GM21717 (cell line): ENCODE results near the gene CPD.
"Not testable (repeated sequence)": the region's sequence is repeated elsewhere in the genome, so short reads cannot be mapped to it uniquely, and the experiment has no call there.

Experiments
- ATAC-seq: cut with Tn5 transposase; IDR thresholded peaks from one replicate; pipeline ENCODE4 v1.9.1; 2021; ENCODE audit warnings: mild to moderate bottlenecking, moderate library complexity; ENCODE audit not compliant: unreplicated experiment

The CPD gene

DNA sequence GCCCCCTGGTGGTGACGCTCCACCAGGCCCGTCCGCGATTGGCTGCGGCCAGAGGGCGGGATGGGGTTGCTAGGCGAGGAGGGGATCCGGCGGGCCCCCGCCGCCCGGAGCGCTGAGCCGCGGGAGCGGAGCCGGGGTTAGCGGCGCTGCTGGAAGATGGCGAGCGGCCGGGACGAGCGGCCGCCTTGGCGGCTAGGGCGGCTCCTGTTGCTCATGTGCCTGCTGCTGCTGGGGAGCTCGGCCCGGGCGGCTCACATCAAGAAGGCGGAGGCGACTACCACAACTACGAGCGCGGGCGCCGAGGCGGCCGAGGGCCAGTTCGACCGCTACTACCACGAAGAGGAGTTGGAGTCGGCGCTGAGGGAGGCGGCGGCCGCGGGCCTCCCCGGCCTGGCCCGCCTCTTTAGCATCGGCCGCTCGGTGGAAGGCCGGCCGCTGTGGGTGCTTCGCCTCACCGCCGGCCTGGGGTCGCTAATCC is at the start of gene CPD:
CPD (plus strand) TSS at position 103 of the 478 bp plus-strand sequence; CDS start at position 157, 54 bp downstream.
- peak; percentile 74 for ATAC-seq

- ATAC-seq = peak; percentile 64
These were observed 46.6 kb upstream of the CPD start for GRCh38 chr17:30332057-30332542.

- ATAC-seq = no peak
These were observed 45.0 kb upstream of the CPD start, which contains the start of gene TMIGD1 for GRCh38 chr17:30333503-30334360. TSS of gene TMIGD1 (minus strand) at chr17:30334057. CDS start at chr17:30332133, 1,924 bp downstream.

GRCh38 chr17:30334421-30334820 is 44.3 kb upstream of the CPD start:
- no peak for ATAC-seq

- ATAC-seq = no peak
These were observed 42.2 kb upstream of the CPD start for GRCh38 chr17:30336369-30337171.

- no peak for ATAC-seq
These were observed 41.2 kb upstream of the CPD start for GRCh38 chr17:30337393-30337999.

DNA sequence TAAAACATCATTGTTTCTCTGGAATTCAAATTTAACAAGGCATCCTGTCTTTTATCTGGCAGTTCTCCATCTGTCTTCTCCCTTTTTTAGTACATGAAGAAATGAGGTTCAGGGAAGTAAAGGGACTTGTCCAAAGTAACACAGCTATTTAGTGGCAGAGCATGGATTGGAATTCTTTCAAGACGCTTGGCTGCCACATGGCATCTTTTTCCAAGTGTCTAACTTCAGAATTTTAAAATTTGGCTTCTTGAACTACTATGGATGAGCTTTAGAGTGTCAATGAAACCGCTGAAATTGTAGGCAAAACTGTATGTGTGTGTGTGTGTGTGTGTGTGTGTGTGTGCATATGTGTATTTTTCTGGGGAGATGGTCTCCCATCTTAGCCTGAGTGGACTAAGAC is 39.6 kb upstream of the CPD start:
- ATAC-seq = no peak

DNA sequence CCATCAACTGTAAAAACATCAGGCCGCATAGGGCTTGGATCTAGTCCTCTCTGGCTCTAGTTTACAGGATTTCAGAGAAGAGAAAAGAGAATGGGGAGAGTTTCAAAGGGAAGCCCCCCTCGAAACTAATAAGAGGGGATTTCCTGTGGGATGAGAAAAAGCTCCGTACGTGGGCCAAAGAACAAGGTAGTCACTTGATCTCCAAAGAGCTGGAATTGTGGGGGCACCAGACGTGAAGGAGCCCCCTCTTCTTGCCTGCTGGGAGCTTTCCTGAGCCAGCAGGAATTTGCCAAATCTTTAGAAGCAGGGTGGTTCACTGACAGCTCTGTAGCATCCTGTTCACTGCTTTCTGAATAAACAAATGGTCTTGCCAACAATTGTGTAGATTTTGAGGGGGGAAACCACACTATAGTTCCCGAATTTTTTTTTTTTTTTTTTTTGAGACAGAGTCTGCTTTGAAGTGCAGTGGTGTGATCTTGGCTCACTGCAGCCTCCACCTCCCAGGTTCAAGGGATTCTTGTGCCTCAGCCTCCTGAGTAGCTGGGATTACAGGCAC is 37.8 kb upstream of the CPD start:
- no peak for ATAC-seq

GRCh38 chr17:30341703-30342249 is 37.0 kb upstream of the CPD start:
- no peak for ATAC-seq

DNA sequence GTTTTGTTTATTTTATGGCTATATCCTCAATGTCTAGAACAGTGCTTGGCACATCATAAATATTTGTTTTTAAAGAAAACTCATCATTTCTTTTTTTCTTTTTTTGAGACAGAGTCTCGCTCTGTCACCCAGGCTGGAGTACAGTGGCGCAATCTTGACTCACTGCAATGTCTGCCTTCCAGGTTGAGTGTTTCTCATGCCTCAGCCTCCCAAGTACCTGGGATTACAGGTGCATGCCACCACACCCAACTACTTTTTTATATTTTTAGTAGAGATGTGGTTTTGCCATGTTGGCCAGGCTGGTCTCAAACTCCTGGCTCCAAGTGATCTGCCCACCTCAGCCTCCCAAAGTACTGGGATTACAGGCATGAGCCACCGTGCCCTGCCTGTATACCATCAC is 35.5 kb upstream of the CPD start:
- not testable (repeated sequence) for ATAC-seq

- ATAC-seq = no peak
These were observed 34.9 kb upstream of the CPD start for GRCh38 chr17:30343796-30344195.

DNA sequence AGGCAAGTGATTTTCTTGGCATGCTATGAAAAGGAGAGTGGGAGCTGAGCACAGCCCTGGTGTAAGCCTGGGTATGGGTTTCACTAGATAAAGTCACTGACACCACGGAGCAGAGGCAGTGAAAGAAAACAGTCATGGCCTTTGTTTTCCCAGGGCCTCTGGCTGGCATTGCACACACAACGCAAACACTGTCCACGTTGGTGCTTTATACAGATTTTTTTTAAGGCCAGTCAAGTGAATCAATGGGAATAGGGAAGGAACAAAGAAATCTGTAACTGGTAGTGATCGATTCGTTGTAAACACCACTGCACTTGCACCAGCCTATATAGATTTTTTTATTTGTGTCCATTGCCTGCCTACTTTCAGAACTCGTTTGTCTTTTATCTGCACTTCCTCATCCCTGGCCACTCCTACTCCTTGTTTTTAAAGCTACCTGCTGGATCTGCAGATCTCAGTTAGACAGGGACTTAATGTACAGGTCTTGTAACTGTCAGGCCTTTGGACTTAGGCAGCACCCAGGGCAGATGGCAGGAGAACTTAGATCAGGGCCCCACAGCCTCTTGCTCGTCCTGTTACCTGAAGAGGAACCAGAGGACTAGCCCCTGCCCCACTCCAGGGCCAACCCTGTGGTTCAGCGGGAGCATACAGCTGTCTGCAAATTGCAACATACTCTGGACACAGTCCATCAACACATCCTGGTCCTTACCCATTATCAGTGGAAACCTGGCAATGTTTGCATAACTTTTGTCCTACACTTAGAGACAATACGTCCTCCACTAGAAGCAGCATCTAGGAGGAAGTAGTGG is 34.2 kb upstream of the CPD start:
- ATAC-seq = no peak

GRCh38 chr17:30345089-30345433 is 33.7 kb upstream of the CPD start:
- ATAC-seq = no peak

GRCh38 chr17:30345527-30346075 is 33.1 kb upstream of the CPD start:
- ATAC-seq = no peak

GRCh38 chr17:30346221-30346795 is 32.4 kb upstream of the CPD start:
- ATAC-seq = no peak

- no peak for ATAC-seq
These were observed 31.2 kb upstream of the CPD start for GRCh38 chr17:30347488-30347887.

DNA sequence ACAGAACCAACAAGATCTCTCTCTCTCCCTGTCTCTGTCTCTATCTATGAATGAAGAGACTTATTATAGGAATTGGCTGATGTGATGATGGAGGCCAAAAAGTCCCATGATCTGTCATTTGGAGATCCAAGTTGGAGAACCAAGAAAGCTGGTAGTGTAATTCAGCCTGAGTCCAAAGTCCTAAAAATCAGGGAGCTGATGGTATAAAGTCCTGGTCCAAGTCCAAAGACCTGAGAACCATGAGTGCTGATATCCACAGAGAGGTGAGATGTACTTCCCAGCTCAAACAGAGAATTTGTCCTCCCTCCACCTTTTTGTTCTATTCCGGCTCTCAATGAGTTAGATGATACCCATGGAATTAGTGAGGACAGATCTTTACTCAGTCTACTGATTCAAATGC is 29.5 kb upstream of the CPD start:
- ATAC-seq = no peak

- ATAC-seq = not testable (repeated sequence)
These were observed 27.5 kb upstream of the CPD start for GRCh38 chr17:30351263-30351662.

DNA sequence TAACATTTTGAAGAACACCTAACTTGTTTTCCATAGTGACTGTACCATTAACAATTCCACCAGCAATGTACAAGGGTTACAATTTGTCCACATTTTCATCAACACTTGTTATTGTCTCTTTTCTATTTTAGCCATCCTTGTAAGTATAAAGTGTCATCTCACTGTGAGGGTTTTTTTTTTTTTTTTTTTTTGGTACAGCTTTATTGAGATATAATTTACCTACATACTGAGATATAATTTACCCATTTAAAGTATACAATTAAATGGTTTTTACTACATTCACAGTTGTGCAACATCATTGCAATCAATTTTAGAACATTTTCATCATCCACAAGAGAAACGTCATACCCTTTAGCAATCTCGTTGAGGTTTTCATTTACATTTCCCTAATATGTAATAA is 27.0 kb upstream of the CPD start:
- no peak for ATAC-seq
